ENCODE results near the gene TMEM91. TPM values are rescaled to one million over a fixed set of nuclear protein-coding genes. Genes with fewer than 3 reads are reported as not detected.

TMEM91 gene
- total and polyA plus RNA-seq, 9 of the 15 experiments (the other 6 are each of a cell fraction or from before 2014, with no cell fraction given): 1.2 to 5.2 (median 2.7) TPM

GRCh38 chr19:41427647-41428480, 51.5 kb downstream of the TMEM91 start (continued):
- TF ChIP-seq HES1 (IDR thresholded peaks at IDR 0.05; ENCODE audit: low read depth): peak; percentile 51
- TF ChIP-seq TEAD4 (IDR thresholded peaks at IDR 0.05; ENCODE audit: low read length): no peak
- no peak for TF ChIP-seq TEAD4 (CRISPR knock-in tag; IDR thresholded peaks at IDR 0.05; ENCODE audit: borderline replicate concordance)
- no peak for TF ChIP-seq MYNN (IDR thresholded peaks at IDR 0.05)
- TF ChIP-seq MYNN (CRISPR knock-in tag; IDR thresholded peaks at IDR 0.05): no peak
- TF ChIP-seq HBP1 (CRISPR knock-in tag; IDR thresholded peaks at IDR 0.05): peak; percentile 94
- peak; percentile 51; the same call in 1 of the 2 replicates for TF ChIP-seq CC2D1A (IDR thresholded peaks at IDR 0.05)
- no peak for TF ChIP-seq ZFPM2 (CRISPR knock-in tag; IDR thresholded peaks at IDR 0.05)
- no peak for TF ChIP-seq RHOXF2B (CRISPR knock-in tag; conservative IDR thresholded peaks at IDR 0.05)
- no peak for TF ChIP-seq ZNF12 (CRISPR knock-in tag; IDR thresholded peaks at IDR 0.05)
- TF ChIP-seq ZNF282 (CRISPR knock-in tag; IDR thresholded peaks at IDR 0.05): no peak
- TF ChIP-seq THRB (CRISPR knock-in tag; conservative IDR thresholded peaks at IDR 0.05): peak; percentile 97
- TF ChIP-seq ZBTB43 (CRISPR knock-in tag; IDR thresholded peaks at IDR 0.05): no peak
- TF ChIP-seq SMAD4 (CRISPR knock-in tag; conservative IDR thresholded peaks at IDR 0.05): no peak
- TF ChIP-seq ZNF263 (CRISPR knock-in tag; IDR thresholded peaks at IDR 0.05; ENCODE audit: borderline replicate concordance): no peak
- TF ChIP-seq ZNF830 (CRISPR knock-in tag; IDR thresholded peaks at IDR 0.05): 0 out of 2 replicates have a peak, but pooled peaks have one; percentile 1
- TF ChIP-seq NCOR1 (IDR thresholded peaks at IDR 0.05): no peak; the same call in 1 of the 2 replicates
- TF ChIP-seq PREB (CRISPR knock-in tag; IDR thresholded peaks at IDR 0.05): no peak
- TF ChIP-seq ZNF384 (IDR thresholded peaks at IDR 0.05; ENCODE audit: low read depth, low read length): no peak
- TF ChIP-seq BCOR (IDR thresholded peaks at IDR 0.05): peak; percentile 75
- no peak for TF ChIP-seq SREBF1 (IDR thresholded peaks at IDR 0.05; ENCODE audit: borderline replicate concordance, low read depth, low read length)
- TF ChIP-seq EGR1 (conservative IDR thresholded peaks at IDR 0.05): peak; percentile 37
- no peak for TF ChIP-seq JUND (IDR thresholded peaks at IDR 0.05; ENCODE audit: borderline replicate concordance, low read depth, low read length)
- no peak for TF ChIP-seq JUND (tag; IDR thresholded peaks at IDR 0.05; ENCODE audit: borderline replicate concordance, low read depth, low read length)
- TF ChIP-seq ZNF134 (CRISPR knock-in tag; conservative IDR thresholded peaks at IDR 0.05): no peak

All from K562 (cell line).